Neural cell (in vitro differentiated cells): ENCODE results near the gene IGF2R.

Source experiments
- EP300 ChIP-seq: fragments of 450-650 bp; conservative IDR thresholded peaks from 2 replicates; pipeline ENCODE4 v1.6.1; 2014; ENCODE audit warnings: antibody characterized with exemption, mild to moderate bottlenecking, moderate library complexity; ENCODE audit not compliant: poor library complexity, severe bottlenecking
- EZH2 ChIP-seq: fragments of 200-600, 300-800 bp; shearing (Covaris generic), sonication (generic); IDR thresholded peaks from 2 replicates; pipeline ENCODE4 v1.6.1; 2014; ENCODE audit warnings: antibody characterized with exemption, low read length, borderline replicate concordance, mild to moderate bottlenecking; ENCODE audit not compliant: insufficient read depth, poor library complexity, severe bottlenecking
- TF ChIP-seq, protein P1 (sequence below): fragments of 450-650 bp; IDR thresholded peaks from 2 replicates; pipeline ENCODE4 v1.5.1; 2014; ENCODE audit warnings: antibody characterized with exemption, mild to moderate bottlenecking, moderate library complexity; ENCODE audit not compliant: poor library complexity, severe bottlenecking

DNA sequence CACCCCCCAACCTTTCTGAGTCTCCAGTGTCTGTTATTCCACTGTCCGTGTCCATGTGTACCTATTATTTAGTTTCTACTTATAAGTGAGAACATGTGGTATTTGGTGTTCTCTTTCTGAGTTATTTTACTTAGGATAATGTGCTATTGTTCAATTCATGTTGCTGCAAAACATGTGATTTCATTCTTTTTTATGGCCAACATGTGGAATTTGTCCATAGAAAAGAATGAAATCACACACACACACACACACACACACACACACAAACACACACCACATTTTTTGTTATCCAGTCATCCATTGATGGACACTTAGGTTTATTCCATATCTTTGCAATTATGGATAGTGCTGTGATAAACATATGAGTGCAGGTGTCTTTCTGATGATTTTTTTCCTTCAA lies 23.5 kb downstream of the IGF2R start:
- TF ChIP-seq, protein P1, sequence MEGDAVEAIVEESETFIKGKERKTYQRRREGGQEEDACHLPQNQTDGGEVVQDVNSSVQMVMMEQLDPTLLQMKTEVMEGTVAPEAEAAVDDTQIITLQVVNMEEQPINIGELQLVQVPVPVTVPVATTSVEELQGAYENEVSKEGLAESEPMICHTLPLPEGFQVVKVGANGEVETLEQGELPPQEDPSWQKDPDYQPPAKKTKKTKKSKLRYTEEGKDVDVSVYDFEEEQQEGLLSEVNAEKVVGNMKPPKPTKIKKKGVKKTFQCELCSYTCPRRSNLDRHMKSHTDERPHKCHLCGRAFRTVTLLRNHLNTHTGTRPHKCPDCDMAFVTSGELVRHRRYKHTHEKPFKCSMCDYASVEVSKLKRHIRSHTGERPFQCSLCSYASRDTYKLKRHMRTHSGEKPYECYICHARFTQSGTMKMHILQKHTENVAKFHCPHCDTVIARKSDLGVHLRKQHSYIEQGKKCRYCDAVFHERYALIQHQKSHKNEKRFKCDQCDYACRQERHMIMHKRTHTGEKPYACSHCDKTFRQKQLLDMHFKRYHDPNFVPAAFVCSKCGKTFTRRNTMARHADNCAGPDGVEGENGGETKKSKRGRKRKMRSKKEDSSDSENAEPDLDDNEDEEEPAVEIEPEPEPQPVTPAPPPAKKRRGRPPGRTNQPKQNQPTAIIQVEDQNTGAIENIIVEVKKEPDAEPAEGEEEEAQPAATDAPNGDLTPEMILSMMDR = no peak
- no peak for TF ChIP-seq EZH2
- TF ChIP-seq EP300 = no peak
